Mucosa of descending colon (tissue), 3 donors: ENCODE results near the gene SURF1. TPM values are rescaled to one million over a fixed set of nuclear protein-coding genes. Genes with fewer than 3 reads are reported as not detected.

Experiments used
- ATAC-seq: fragments of 200-7000 bp; cut with Tn5 transposase; one replicate; pipeline ENCODE4 v1.9.1; 2020; ENCODE audit warnings: mild to moderate bottlenecking, moderate library complexity
- DNase-seq, 3 donors: peaks; one replicate each; pipeline ENCODE4 v3.0.0-alpha.2; 2020
- H3K36me3 ChIP-seq: fragments of 200-600 bp; one replicate; pipeline ENCODE4 v1.8.0; 2021; ENCODE audit warnings: low read depth, mild to moderate bottlenecking
- H3K4me1 ChIP-seq: fragments of 200-600 bp; one replicate; pipeline ENCODE4 v1.8.0; 2021; ENCODE audit warnings: low read depth, mild to moderate bottlenecking
- H3K4me3 ChIP-seq: fragments of 200-600 bp; one replicate; pipeline ENCODE4 v1.8.0; 2021; ENCODE audit warnings: mild to moderate bottlenecking
- H3K9me3 ChIP-seq: fragments of 200-600 bp; one replicate; pipeline ENCODE4 v1.8.0; 2021; ENCODE audit warnings: mild to moderate bottlenecking
- intact Hi-C, 2 donors: fragments of 100-400 bp; cut with DNase I in 1 of 2; cut with micrococcal nuclease in 1 of 2; formaldehyde crosslinking; loops; one replicate each; pipeline versions ENCODE4 v1.11.0 to v1.11.1; 2022; cut with DNase I, micrococcal nuclease
- total RNA-seq, 3 donors: library from RNA; stranded (reverse); fragmentation: NEBNext Ultra II Directional in 2 of 3; extraction: Animal tissue kit (Norgen Biotek cat#: 25700) in 2 of 3; gene quantifications; one replicate each; pipeline versions ENCODE4 v1.2.1 to v1.2.4, GENCODE V29; 2021 to 2023
- TF ChIP-seq, protein P1 (sequence below): fragments of 200-600 bp; IDR thresholded peaks from one replicate; pipeline ENCODE4 v1.8.0; 2022; ENCODE audit warnings: antibody characterized with exemption, mild to moderate bottlenecking
- donor health status: DM: no; HTN: no; CAD: no; lungs with moderate emphysema.
- donor health status: DM: no; HTN: no; CAD: no.
- donor health status: DM: no; HTN: yes; CAD: no.

Gene SURF1
- total RNA-seq, 3 donors from 2014 or later: 45.4 to 63.0 (median 52.2) TPM

DNA sequence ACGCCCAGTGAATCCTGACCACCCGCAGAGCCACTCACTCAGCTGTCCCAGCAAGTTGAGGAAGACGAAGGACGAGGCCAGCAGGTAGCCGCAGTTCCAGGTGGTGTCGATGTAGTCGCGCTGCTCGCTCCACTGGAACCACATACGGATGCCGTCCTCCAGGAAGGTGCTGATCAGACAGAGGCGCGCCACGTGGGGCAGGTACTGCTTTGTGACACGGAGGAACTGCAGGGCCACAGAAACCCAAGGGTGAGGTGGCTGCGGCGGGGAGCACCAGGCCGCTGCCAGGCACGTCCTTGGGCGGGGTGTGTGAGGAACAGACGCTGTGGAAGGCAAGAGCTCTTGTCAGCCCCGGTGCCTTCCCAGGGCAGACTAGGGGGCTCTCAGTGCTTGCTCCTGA lies 10.9 kb upstream of the SURF1 start:
- no peak for ATAC-seq
- peaks cover 38% of the 10 kb centered on the region for H3K4me1 ChIP-seq
- TF ChIP-seq, protein P1, sequence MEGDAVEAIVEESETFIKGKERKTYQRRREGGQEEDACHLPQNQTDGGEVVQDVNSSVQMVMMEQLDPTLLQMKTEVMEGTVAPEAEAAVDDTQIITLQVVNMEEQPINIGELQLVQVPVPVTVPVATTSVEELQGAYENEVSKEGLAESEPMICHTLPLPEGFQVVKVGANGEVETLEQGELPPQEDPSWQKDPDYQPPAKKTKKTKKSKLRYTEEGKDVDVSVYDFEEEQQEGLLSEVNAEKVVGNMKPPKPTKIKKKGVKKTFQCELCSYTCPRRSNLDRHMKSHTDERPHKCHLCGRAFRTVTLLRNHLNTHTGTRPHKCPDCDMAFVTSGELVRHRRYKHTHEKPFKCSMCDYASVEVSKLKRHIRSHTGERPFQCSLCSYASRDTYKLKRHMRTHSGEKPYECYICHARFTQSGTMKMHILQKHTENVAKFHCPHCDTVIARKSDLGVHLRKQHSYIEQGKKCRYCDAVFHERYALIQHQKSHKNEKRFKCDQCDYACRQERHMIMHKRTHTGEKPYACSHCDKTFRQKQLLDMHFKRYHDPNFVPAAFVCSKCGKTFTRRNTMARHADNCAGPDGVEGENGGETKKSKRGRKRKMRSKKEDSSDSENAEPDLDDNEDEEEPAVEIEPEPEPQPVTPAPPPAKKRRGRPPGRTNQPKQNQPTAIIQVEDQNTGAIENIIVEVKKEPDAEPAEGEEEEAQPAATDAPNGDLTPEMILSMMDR: no peak
- intact Hi-C loops: no loop called here
- H3K9me3 ChIP-seq: no peaks in the 10 kb centered on the region
- H3K4me3 ChIP-seq: no peak overlapping the region
- peak in 1 of 3 donors; percentile 27 for DNase-seq
- H3K36me3 ChIP-seq: peaks cover 19% of the 10 kb centered on the region

DNA sequence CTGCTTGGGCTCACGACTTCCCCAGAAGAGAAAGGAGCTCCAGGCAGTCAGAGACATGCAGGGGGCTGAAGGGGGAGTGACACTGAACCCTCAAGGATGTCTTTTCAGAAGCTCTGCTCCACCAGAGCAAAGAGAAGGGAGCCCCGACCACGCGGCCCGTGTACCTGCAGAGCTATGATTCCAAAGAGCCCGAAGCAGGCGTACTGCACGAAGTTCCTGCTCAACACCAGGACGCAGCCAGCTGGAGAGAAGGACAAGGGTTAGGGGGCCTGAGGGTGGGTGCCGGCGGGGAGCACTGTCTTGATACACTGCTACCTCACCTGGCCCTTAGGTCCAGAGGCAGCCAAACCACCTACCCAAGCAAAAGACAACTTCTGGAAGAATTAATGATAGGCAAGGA lies 10.1 kb upstream of the SURF1 start:
- ATAC-seq: no peak
- Histone ChIP-seq H3K9me3 (no peaks in the 10 kb centered on the region), H3K36me3 (peaks cover 23% of the 10 kb centered on the region), H3K4me1 (peaks cover 30% of the 10 kb centered on the region), H3K4me3 (no peak overlapping the region)
- DNase-seq: peak in 1 of 3 donors; percentile 13
- intact Hi-C loops: no loop called here
- TF ChIP-seq, protein P1: no peak

DNA sequence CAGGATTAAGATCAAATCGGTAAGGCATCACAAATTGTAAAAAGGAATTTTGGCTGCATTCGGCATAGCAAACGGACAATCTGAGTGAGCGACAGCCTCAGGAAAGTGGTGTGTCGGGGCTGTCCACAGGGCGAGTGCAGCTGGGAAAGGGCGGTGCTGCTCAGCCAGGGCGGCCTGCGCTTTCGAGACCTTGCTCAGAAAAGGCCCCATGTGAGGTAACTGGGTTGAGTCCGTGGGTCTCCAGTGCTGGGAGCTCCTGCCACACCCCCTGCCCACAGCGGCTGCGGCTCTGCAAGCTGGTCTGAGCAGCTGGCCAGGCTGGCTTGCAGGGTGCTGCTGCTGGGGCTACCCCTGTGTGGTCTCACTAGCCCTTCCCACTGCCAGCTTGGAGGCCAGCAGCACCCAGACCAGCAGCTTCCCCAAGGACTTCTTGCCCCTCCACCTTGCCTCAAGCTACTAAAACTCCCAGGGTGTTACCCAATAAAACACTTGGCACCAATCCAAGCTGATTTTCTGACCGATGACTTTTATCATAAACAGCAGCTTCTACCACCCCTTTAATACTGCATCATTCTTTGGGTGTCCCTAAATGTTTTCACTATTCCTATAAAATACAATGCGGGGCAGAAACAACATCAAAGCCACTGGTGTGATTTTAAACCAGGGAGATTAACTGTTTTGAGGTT lies 6.2 kb upstream of the SURF1 start:
- DNase-seq (peak in 1 of 3 donors; percentile 31), ATAC-seq (no peak)
- Histone ChIP-seq H3K4me3 (no peak overlapping the region), H3K36me3 (peaks cover 18% of the 10 kb centered on the region), H3K9me3 (no peaks in the 10 kb centered on the region), H3K4me1 (peaks cover 4% of the 10 kb centered on the region)
- intact Hi-C loops: no loop called here
- TF ChIP-seq, protein P1: no peak

DNA sequence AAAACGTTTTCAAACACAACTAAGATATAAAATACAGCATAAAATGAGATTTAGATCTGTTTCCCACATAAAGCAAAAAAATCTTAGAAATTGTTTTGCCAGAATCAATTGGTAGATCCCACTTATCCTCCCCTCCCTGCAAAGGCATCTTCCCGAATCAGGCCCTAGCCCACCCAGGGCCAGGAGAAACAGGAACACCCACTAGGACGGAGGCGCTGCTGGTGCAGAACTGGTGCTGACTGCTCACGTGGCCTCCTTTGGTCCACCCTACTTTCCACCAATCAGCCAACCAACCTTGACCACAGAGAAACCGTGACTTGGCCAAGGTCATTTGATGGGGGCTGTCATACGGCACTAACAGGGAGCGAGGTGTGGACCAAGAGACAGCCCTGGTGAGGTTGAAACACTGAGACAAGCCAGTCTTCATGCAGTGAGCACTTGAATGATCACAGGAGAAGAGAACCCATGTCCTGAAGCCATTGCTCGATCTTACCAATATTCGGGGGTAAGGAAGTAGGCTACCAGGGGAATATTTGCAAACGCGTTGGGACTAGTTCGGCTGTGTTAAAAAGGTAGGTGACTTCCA lies 5.3 kb upstream of the SURF1 start:
- ATAC-seq: no peak
- peak in 2 of 3 donors; percentile 6 to 22 for DNase-seq
- H3K36me3 ChIP-seq: peaks cover 18% of the 10 kb centered on the region
- peaks cover 10% of the 10 kb centered on the region for H3K4me1 ChIP-seq
- H3K4me3 ChIP-seq: no peak overlapping the region
- TF ChIP-seq, protein P1: no peak
- intact Hi-C loops: no loop called here
- no peaks in the 10 kb centered on the region for H3K9me3 ChIP-seq

DNA sequence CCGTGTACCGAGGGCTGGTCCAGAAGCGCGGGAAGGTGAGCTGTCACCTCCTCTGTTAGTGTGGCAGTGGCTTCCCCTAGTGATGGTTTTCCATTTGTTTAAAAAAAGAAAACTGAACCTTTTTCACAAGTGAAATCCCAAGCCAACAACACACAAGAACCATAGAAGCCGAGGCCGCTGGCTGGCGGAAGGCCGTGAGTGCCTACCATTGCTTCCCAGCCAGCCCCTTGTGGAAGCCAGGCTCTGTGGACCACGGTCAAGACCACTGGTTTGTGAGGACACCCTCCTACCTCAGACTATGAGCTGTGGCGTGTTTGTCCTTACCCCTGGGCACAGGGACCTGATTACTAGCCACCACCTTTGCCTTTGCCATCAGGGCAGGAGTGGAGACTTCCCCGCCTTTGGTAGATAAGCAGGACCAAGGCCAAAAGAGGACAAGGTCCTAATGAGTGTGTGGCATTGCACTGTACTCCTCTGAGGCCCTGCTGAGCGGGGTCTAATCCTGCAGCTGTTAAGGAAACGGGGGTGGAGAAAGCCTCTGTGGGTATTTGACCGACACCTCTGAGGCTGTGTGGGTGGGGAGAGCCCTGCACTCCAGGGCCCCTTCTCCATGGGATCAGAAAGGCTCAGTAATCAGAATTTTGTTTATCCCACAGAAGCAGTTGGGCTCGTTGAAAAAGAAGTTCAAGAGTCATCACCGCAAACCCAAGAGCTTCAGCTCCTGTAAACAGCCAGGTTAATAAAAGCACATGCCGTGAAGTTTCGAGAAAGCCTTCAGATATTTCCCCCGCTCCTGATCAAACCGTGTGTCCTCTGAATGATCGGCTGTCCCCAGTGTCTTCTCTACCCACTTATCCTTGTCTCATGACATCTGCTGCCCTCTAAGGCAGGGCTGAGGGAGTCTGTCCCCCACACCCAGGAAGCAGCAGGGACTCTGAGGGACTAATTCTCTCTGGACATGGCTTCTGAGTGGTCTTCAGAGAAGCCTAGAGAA lies 4.4 kb upstream of the SURF1 start:
- TF ChIP-seq, protein P1: no peak
- intact Hi-C loops: no loop called here
- H3K4me3 ChIP-seq: no peak overlapping the region
- H3K4me1 ChIP-seq: peaks cover 11% of the 10 kb centered on the region
- H3K9me3 ChIP-seq: no peaks in the 10 kb centered on the region
- H3K36me3 ChIP-seq: peaks cover 18% of the 10 kb centered on the region
- DNase-seq: peak in 2 of 3 donors; percentile 18 to 21
- no peak for ATAC-seq
